PC-3 (cell line): ENCODE measurements around the gene MSX1. TPM values are rescaled to one million over a fixed set of nuclear protein-coding genes. Genes with fewer than 3 reads are reported as not detected.

Experiments used
- ATAC-seq: fragments of 200-7000 bp; cut with Tn5 transposase; 2 replicates; pipeline ENCODE4 v1.9.1; 2020; ENCODE audit warnings: mild to moderate bottlenecking, moderate library complexity
- BruUV-seq: library from RNA; stranded (reverse); fragments of 400-500 nt; replicated peaks from 2 replicates; lab custom pipeline; 2021; lab: Mats Ljungman, UMichigan
- CTCF ChIA-PET: fragments of 300-600 bp; sonication (Branson Sonifier 250); formaldehyde crosslinking; loops from one replicate; lab custom pipeline; 2022; ENCODE audit warnings: antibody characterized with exemption; lab: Charles Lee
- POLR2A ChIA-PET: fragments of 300-600 bp; sonication (Branson Sonifier 250); formaldehyde crosslinking; loops from one replicate; lab custom pipeline; 2022; ENCODE audit warnings: antibody characterized with exemption; ENCODE audit not compliant: unreplicated experiment; lab: Charles Lee
- DNase-seq: peaks from one replicate; pipeline ENCODE4 v3.0.0-alpha.2; 2015
- H2AFZ ChIP-seq: fragments of 300-600 bp; sonication (generic); 2 replicates; pipeline ENCODE4 v1.6.0; 2016; ENCODE audit warnings: antibody characterized with exemption, low read length
- H3F3A ChIP-seq: fragments of 300-600 bp; sonication (generic); one replicate; pipeline ENCODE4 v1.6.0; 2017; ENCODE audit warnings: antibody characterized with exemption, low read length, control low read depth, mild to moderate bottlenecking; ENCODE audit not compliant: unreplicated experiment
- H3K27ac ChIP-seq: fragments of 300-600 bp; sonication (generic); 2 replicates; pipeline ENCODE4 v1.5.1; 2016; ENCODE audit warnings: mild to moderate bottlenecking, low read length
- H3K27me3 ChIP-seq: fragments of 300-600 bp; sonication (generic); 2 replicates; pipeline ENCODE4 v1.6.1; 2016; ENCODE audit warnings: low read length, mixed read lengths
- H3K36me3 ChIP-seq: fragments of 300-600 bp; sonication (generic); 2 replicates; pipeline ENCODE4 v1.6.1; 2016; ENCODE audit warnings: low read depth, mixed run types, low read length, mixed read lengths
- H3K4me1 ChIP-seq: fragments of 300-600 bp; sonication (generic); 2 replicates; pipeline ENCODE4 v1.5.1; 2016; ENCODE audit warnings: low read length; ENCODE audit not compliant: insufficient read depth
- H3K4me2 ChIP-seq: fragments of 300-600 bp; sonication (generic); 2 replicates; pipeline ENCODE4 v1.6.0; 2016; ENCODE audit warnings: low read length
- H3K4me3 ChIP-seq: fragments of 300-600 bp; sonication (generic); 2 replicates; pipeline ENCODE4 v1.5.1; 2016; ENCODE audit warnings: mild to moderate bottlenecking, low read length, mixed read lengths
- H3K79me2 ChIP-seq: fragments of 300-600 bp; sonication (generic); 2 replicates; pipeline ENCODE4 v1.6.1; 2017; ENCODE audit warnings: low read length, mixed read lengths
- H3K9ac ChIP-seq: fragments of 300-600 bp; sonication (generic); 2 replicates; pipeline ENCODE4 v1.6.0; 2016; ENCODE audit warnings: mild to moderate bottlenecking, low read length
- H3K9me2 ChIP-seq: fragments of 300-600 bp; sonication (generic); replicated peaks from 2 replicates; pipeline ENCODE4 v1.6.1; 2016; ENCODE audit warnings: mixed run types, low read length, mixed read lengths
- H3K9me3 ChIP-seq: fragments of 300-600 bp; sonication (generic); 2 replicates; pipeline ENCODE4 v1.6.1; 2016; ENCODE audit warnings: low read length, mixed read lengths
- H4K20me1 ChIP-seq: fragments of 300-600 bp; sonication (generic); 2 replicates; pipeline ENCODE4 v1.6.1; 2016; ENCODE audit warnings: low read length, mixed read lengths
- CTCF ChIP-seq: fragments of 300-600 bp; sonication (generic); conservative IDR thresholded peaks from 2 replicates; pipeline ENCODE4 v1.5.1; 2017; ENCODE audit warnings: antibody characterized with exemption, low read depth, mild to moderate bottlenecking, low read length
- EZH2 ChIP-seq: fragments of 300-600 bp; sonication (generic); IDR thresholded peaks from one replicate; pipeline ENCODE4 v1.6.1; 2017; ENCODE audit warnings: antibody characterized with exemption, mild to moderate bottlenecking, low read length; ENCODE audit not compliant: unreplicated experiment
- EZH2phosphoT487 ChIP-seq: fragments of 300-600 bp; sonication (generic); IDR thresholded peaks from 2 replicates; pipeline ENCODE4 v1.6.1; 2018; ENCODE audit warnings: mild to moderate bottlenecking, antibody characterized with exemption, low read length, borderline replicate concordance
- intact Hi-C: fragments of 100-400 bp; cut with micrococcal nuclease; formaldehyde crosslinking; loops from 2 replicates; pipeline ENCODE4 v1.9.0; 2023
- total RNA-seq: library from RNA; depleted of rRNA; stranded (reverse); fragments of >200 nt; gene quantifications from 2 replicates; pipeline ENCODE4 v1.2.3, GENCODE V29; 2014

Gene MSX1
- total RNA-seq, 1 experiment from 2014 or later: 7.5 TPM

GRCh38 chr4:4875147-4875546, 15.7 kb downstream of the MSX1 start:
- Histone ChIP-seq H3K9me3 (no peaks in the 10 kb centered on the region), H3K27me3 (peaks cover 34% of the 10 kb centered on the region), H2AFZ (no peak overlapping the region), H3K9ac (no peak overlapping the region), H3K4me2 (no peak overlapping the region), H3K4me1 (no peaks in the 10 kb centered on the region), H3K9me2 (no peaks in the 10 kb centered on the region), H3K4me3 (no peak overlapping the region), H3K36me3 (no peaks in the 10 kb centered on the region), H3K79me2 (no peaks in the 10 kb centered on the region), H4K20me1 (no peaks in the 10 kb centered on the region), H3K27ac (no peak overlapping the region), H3F3A (no peaks in the 10 kb centered on the region)
- BruUV-seq: no TSS peak
- no peak for TF ChIP-seq EZH2phosphoT487
- TF ChIP-seq CTCF: no peak
- TF ChIP-seq EZH2: no peak
- intact Hi-C loops: no loop called here
- no peak for ATAC-seq
- DNase-seq: no peak
- CTCF ChIA-PET: no interaction called here
- POLR2A ChIA-PET: no interaction called here

GRCh38 chr4:4875611-4876010, 16.1 kb downstream of the MSX1 start:
- Histone ChIP-seq H3K36me3 (no peaks in the 10 kb centered on the region), H3K27me3 (peaks cover 29% of the 10 kb centered on the region), H3K4me2 (no peak overlapping the region), H3K27ac (no peak overlapping the region), H2AFZ (no peak overlapping the region), H3F3A (no peaks in the 10 kb centered on the region), H3K79me2 (no peaks in the 10 kb centered on the region), H3K4me3 (no peak overlapping the region), H3K4me1 (no peaks in the 10 kb centered on the region), H4K20me1 (no peaks in the 10 kb centered on the region), H3K9me3 (no peaks in the 10 kb centered on the region), H3K9ac (no peak overlapping the region), H3K9me2 (no peaks in the 10 kb centered on the region)
- ATAC-seq (no peak), DNase-seq (no peak)
- intact Hi-C loops: no loop called here
- BruUV-seq: no TSS peak
- TF ChIP-seq CTCF (no peak), EZH2 (no peak), EZH2phosphoT487 (no peak)
- CTCF ChIA-PET: no interaction called here
- POLR2A ChIA-PET: no interaction called here

GRCh38 chr4:4876945-4877661, 17.6 kb downstream of the MSX1 start:
- no TSS peak for BruUV-seq
- H3K9me3 ChIP-seq: no peaks in the 10 kb centered on the region
- H3K9me2 ChIP-seq: no peaks in the 10 kb centered on the region
- ChIA-PET CTCF (no interaction called here), POLR2A (no interaction called here)
- ATAC-seq (no peak), DNase-seq (no peak)
- H3K27ac ChIP-seq: no peak overlapping the region
- no peak overlapping the region for H3K4me3 ChIP-seq
- H2AFZ ChIP-seq: no peak overlapping the region
- intact Hi-C loops: no loop called here
- H3K4me1 ChIP-seq: no peaks in the 10 kb centered on the region
- H3K4me2 ChIP-seq: no peak overlapping the region
- TF ChIP-seq EZH2phosphoT487 (no peak), CTCF (no peak), EZH2 (no peak)
- H3K27me3 ChIP-seq: peaks cover 14% of the 10 kb centered on the region
- H3K36me3 ChIP-seq: no peaks in the 10 kb centered on the region
- no peaks in the 10 kb centered on the region for H3K79me2 ChIP-seq
- H3K9ac ChIP-seq: no peak overlapping the region
- H4K20me1 ChIP-seq: no peaks in the 10 kb centered on the region
- H3F3A ChIP-seq: no peaks in the 10 kb centered on the region
